HG02759 (cell line): Measurements from ENCODE around the gene ITGAD.
A peak's percentile ranks its signal among the peaks of the same experiment; 100 is the strongest.

Source experiments
- ATAC-seq: cut with Tn5 transposase; IDR thresholded peaks from one replicate; pipeline ENCODE4 v1.9.1; 2021; ENCODE audit warnings: mild to moderate bottlenecking, moderate library complexity; ENCODE audit not compliant: unreplicated experiment

Gene ITGAD

DNA sequence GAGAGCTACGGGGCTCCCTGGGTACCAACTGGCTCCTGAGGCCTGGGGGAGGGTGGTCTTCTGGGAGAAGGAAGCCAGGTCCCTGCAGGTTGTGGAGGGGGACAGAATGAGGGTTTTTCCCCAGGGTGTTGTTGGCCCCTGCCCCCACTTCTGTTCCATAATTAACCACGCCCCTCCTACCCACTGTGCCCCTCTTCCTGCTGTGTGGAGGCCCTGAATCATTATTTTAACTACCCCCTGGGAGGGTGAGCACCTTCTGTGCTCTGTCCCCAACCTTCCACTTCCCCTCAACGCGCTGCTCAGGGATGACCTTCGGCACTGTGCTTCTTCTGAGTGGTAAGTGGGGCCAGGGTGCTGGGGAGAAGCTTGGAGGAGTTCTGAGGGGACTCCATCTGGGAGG lies at the start of gene ITGAD:
ITGAD (plus strand) TSS at position 280 of the 400 bp plus-strand sequence; CDS start at position 306, 26 bp downstream.
- no peak for ATAC-seq

DNA sequence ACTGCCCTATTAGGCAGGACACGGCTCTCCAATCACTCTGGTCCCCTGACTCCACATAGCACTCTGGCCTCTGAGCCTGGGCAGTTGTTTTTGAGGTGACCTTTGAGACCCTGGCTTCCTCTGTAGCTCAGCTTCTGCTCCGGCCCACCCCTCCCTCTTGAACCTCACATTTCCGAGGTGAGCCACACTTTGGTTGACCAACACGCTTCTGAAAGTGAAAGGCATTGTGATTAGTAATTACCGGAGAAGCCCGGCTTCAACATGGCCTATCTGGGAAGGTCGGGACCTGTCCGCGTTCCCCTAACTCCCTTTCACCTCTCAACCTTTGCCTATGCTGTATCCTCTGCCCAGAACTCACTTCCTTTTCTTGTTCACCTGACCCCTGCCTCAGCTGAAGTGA lies 48.4 kb upstream of the ITGAD start:
- ATAC-seq = peak; percentile 88

DNA sequence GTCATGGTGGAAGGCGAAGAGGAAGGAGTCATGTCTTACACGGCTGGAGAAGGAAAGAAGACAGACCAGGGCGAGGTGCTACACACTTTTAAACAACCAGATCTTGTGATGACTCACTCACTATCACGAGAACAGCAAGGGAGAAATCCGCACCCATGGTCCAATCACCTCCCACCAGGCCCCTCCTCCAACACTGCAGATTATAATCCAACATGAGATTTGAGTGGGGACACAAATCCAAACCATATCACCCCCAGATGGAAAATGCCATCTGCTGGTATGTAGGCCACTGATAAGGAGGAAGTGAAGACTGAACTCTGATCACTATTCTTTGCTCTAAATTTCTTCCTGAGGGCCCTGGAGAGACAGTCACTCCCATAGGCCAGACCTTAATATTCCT lies 45.7 kb upstream of the ITGAD start:
- ATAC-seq = no peak

DNA sequence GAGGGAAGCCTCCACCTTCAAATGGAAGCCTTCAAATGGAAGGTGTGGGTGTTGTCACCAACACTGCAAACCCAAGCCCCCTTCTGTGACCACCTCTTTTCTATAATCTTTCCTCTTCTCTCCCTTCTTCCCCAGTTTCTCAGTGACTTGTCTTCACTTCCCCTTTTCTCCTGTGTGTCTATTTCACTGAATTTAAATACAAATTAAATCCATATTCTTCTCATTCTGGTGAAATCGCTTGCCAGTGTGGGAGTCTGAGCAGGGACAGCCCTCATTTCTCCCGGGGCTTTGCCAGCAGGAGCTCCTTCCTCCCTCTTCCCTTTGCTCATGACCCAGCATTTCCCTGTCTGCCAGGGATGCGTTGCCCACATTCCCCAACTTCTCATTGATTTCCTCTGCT lies 44.6 kb upstream of the ITGAD start:
- no peak for ATAC-seq

DNA sequence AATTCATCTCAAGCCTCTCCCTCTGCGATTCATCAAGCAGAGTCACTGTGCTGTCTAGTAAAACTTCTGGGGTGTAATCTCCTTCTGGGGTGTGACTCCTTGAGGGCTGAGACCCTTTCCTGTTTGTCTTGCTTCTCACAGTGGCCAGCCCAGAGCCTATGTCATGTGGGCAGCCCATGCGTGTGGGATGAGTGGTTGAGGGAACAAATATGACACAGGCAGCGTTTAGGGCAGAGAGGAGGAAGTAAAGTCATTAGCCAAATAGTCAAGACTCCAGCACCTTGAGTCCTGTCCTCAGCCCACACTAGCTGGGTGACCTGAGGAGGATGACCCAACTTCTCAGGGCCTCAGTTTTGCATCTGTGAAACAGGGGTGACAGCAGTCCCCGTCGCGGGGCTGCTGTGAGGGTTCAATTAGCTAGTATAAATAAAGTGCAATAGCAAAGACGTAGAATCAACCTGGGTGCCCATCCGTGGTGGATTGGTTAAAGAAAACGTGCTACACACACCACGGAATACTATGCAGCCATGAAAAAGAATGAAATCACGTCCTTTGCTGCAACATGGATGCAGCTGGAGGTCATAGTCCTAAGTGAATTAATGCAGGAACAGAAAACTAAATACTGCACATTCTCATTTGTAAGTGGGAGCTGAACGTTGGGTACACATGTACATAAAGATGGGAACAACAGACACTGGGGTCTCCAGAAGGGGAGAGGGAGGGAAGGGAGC lies 42.7 kb upstream of the ITGAD start:
- ATAC-seq = no peak

DNA sequence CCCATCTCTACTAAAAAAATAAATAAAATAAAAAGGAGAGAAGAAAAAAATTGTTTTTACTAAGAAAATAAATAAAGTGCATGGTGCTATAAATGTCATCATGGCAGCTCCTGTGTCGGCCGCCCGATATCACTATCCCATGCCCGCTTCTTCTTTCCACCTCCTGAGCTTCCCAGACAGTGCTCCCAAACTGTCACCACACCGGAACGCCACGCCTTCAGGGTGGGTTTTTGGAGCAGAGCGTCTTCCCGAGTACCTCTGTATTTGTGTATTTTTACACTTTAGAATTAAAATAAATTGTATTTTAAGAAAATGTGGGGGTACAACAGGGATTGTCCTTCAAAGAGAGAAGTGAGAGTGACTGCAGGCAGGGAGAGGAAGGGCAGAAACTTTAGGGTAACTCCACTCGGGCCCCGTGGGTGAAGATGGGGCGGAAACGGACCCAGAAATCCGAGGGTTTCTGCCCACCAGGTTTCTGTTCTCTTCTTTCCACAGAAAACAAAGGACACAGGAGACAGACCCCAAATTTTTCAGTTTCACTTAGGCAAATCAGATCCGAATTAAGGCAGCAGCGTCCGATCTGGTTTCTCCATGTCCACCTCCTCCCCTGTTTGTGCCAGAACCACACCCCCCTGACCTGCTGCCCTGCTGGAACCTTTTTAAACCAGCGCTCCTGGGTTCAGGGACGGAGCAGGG lies 41.7 kb upstream of the ITGAD start:
- no peak for ATAC-seq

DNA sequence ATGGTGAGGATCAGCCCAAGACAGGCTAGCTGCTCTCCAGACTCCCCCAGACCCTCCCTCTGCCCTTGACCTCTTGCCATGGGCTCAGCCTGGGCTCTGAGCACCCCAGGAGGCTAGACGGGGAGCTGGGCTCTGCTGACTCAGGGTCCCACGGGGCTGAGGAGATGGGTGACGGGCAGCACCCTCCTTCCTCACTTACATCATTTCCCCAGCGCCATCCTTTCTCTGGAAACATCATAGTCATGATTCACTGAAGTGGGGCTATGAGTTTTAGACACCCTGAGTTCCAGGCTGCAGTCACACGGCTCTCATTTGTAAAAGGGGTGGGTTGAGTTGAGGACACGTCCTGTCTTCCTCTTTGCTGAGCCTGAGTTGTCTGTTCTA lies 41.2 kb upstream of the ITGAD start:
- ATAC-seq = no peak

DNA sequence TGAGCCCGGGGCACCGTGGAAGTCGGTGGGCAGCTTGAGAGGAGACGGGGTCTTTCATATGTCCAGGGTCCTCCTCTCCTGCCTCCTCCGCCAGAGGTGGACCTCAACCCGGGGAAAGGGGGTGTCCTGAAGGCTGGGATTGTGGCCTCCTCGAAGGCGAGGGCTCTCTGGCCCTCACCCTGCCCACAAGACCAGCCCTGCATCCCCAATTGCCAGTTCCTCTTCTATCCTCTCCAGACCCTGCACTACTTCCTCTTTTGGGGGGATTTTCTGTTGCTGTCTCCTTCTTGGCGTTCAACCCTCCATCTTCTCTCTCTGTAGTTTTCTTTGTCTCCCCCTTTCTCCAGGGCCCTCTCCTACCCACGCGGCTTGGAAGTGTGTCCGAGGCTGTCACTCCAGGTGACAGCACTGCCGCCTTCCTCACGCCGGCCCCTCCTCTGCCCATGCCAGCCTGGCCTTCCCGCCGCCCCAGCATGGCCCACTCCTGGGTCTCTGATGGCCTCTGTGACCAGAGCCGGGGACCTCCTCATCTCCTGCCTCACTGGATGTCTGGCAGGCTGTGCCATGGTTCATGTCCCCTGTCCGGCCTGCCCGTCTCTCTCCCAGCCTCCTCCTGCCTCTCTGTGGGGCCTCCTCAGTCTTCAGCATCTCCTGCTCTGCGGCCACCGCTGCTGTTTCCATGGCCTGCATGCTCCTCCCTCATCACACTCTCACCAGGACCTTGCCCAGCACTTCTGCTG lies 40.6 kb upstream of the ITGAD start:
- no peak for ATAC-seq

DNA sequence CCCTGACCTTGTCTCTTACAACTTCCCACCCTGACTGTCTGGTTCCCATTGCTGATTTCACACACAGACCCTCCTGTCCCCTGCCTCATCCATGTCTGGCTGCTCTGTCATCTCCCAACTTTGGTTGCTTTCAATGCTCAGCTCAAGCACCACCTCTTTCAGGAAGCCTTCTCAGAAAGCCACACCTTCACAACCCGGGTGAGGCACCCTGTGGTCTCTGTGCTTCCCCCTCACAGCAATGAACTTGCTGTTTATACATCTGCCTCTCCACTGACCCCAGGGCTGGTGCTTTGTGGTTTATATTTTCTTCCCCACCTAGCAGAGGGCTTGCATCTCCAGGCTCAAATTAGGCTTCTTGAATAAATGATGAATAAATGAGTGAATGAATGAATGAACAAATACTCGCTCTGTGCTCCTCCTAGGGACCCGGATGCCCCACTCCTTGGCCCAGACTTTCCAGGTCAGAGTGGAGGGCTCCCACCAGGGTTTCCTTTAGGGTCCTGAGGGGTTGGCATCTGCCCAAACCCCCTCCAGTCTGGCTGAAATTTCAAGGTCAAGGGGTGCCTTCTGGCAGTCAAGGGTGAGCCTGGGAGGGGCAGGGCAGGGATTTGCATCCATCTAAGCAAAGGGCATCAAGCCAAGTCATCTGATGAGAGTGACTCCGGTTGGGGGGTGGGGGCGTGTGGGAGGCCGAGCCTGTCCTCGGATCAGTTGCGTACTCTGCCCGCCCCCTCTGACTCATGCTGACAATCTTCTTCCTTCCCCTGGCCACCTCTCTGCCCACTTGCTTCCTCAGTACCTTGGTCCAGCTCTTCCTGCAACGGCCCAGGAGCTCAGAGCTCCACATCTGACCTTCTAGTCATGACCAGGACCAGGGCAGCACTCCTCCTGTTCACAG lies 38.5 kb upstream of the ITGAD start, which contains the start of gene ITGAX:
ITGAX (plus strand) TSS at position 783 of the 898 bp plus-strand sequence; CDS start at position 862, 79 bp downstream.
- ATAC-seq = peak; percentile 79

DNA sequence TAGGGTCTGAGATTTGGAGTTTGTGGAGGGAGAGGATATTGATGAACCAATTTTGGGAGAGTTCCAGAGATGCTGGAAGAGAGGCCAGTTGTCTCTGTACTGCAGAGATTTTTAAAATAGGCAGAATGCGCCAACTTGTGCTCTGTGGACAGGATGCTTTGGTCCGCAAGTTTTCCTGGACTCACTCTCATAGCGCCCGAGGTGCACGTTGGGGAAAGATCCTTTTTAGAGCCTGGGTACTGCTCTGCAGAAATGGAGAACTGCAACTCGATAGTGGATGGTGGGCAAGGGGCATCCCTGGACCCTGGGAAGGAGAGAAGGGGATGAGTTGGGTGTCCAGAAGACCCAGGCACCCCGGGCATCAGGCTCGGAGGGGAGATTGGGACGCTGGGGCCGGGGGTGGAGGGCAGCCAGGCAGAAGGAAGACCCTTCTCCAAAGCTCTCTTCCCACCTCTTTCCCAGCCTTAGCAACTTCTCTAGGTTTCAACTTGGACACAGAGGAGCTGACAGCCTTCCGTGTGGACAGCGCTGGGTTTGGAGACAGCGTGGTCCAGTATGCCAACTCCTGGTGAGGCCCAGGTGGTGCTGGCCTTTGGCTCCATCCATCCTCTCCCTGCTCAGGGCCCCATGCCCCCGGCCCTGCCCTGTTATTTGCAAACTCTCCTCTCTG lies 37.6 kb upstream of the ITGAD start:
- no peak for ATAC-seq

DNA sequence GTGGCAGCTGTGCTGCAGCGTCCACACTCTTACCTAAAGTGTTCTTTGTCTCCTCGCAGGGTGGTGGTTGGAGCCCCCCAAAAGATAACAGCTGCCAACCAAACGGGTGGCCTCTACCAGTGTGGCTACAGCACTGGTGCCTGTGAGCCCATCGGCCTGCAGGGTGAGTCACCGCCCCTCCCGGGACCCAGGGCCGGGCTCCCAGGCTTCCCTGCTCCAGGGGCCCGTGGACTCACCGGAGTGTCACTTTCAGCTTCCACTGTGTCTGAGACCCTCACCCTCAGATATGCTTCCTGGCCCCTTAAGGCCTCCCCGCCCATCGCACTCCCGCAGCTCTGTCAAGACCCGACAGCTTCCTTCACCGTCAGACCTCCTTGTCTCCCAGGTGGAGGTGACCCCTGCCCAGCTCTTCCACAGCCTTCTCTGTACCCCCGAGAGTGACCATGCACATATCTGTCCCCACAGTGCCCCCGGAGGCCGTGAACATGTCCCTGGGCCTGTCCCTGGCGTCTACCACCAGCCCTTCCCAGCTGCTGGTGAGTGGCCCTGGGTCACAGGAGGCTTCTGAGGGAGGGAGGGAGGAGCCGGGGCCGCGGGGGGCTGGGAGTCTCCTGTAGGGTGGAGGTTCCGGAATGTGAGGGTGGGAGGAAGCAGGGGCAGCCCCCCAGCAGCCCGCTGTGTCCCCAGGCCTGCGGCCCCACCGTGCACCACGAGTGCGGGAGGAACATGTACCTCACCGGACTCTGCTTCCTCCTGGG lies 36.4 kb upstream of the ITGAD start:
- no peak for ATAC-seq

DNA sequence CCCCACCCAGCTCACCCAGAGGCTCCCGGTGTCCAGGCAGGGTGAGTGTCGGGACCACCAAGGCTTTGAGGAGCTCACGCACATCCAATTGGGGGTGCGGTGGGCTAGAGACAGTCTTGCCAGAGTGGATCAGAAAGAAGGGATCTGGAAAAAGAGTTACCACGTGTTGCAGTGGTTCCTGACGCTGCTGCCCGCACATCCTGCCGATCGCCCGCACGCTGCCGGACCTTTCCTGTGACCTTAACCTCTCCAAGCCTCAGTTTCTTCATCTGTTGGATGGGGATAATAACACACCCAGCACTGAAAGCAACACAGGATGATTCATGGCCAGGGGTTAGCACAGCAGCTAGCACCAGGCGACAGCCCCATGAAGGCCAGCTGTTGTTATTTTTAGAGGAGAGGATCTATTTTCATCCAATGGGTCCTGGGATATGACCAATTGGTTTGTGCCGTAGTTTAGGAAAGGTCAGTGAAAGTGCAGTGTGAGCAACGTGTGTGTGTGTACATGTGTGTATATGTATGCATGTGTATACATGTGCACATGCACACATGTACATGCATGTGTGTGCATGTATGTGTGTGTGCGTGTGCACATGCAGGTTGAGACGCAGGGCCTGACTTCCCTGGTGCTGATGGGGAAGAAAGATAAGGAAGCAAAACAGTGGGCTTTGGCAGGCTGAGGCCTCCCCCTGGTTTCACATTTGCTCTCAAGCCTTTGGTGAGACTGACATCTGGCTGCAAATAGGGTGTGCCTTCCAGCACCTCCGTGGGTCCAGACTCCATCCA lies 35.6 kb upstream of the ITGAD start:
- no peak for ATAC-seq

DNA sequence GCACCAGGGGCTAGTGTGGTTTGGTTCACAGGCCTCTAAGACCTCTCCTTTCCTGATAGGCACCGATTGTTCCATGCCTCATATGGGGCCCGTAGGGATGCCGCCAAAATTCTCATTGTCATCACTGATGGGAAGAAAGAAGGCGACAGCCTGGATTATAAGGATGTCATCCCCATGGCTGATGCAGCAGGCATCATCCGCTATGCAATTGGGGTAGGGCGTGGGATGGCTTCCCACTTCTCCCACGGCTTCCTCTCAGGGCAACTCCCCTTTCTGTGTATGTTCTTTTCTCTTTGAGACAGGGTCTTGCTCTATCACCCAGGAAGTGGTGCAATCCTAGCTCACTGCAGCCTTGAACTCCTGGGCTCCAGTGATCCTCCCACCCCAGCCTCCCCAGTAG lies 32.9 kb upstream of the ITGAD start:
- no peak for ATAC-seq

DNA sequence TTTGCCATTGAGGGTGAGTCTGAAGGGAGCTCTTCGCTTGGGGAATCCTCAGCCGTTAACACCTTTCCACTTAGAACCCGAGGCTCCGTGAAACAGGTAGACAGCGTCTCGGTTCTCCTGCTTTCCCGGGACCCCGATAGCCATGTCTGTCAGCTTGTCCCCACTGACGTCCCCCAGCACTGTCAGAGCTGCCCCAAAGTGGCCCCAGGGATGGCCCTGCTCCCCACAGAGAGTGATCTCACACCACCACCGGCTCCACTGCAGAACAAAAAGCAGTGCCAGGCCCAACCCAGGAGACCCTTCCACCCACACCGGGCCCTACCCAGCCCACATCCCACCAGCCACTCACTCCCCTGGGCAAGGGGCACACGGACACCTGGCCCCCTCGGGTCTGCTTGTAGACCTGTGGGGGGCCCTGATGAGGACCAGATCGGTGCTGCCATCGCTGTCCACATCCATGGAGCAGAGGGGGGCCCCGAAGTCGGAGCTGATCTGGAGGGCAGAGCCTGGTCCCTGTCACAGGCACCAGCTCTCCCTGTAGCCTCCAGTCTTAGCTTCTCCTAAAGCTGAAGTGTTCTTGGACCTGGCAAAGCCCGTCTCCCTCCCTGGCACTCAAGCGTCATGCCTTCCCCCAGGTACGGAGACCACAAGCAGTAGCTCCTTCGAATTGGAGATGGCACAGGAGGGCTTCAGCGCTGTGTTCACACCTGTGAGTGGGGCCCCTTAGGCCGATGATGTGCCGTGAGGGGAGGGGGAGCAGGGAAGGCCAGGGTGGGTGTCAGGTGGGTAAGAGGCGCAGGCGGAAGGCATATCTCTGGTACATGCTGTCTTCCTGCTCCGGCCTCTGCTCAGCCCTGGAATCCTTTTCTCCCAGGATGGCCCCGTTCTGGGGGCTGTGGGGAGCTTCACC lies 31.7 kb upstream of the ITGAD start:
- no peak for ATAC-seq

DNA sequence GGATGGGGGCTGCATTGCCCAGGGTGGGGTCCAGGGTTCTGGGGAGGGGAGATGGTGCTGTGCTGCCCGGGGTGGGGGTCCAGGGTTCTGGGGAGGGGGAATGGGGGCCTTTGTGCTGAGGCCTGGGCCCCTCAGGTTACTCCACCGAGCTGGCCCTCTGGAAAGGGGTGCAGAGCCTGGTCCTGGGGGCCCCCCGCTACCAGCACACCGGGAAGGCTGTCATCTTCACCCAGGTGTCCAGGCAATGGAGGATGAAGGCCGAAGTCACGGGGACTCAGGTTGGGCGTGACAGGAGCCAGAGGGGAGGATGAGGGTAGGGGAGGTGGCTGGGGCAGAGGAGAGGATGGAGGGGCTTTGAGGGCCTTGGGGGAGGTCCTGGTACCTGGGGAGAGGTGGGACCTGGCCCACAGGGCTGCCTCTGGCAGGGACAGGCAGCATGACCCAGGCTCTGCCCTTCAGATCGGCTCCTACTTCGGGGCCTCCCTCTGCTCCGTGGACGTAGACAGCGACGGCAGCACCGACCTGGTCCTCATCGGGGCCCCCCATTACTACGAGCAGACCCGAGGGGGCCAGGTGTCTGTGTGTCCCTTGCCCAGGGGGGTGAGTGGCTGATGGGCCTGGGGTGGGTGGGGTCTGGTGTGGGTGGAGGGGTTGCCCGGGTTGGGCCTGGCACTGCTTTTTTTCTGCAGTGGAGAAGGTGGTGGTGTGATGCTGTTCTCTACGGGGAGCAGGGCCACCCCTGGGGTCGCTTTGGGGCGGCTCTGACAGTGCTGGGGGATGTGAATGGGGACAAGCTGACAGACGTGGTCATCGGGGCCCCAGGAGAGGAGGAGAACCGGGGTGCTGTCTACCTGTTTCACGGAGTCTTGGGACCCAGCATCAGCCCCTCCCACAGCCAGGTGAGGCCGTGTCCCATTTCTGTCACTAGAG lies 30.4 kb upstream of the ITGAD start:
- ATAC-seq = no peak

DNA sequence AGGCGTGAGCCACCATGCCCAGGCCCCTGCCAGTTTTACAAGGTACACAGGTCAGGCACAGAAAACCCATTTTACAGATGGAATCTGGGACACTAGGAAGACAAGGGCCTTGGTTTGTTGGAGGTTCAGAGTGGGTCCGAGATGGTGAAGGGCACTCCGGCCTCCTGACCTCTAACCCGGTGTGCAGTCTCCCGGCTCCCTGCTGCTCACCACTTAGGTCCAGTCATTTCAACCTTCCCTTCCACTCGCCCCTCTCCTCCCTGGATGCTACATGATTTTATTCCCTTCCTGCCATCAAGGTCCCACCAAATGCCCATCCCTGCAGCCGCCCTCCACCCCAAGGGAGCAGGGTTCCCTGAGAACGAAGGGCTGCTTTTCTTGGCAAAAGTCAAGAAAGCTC lies 29.4 kb upstream of the ITGAD start:
- no peak for ATAC-seq

DNA sequence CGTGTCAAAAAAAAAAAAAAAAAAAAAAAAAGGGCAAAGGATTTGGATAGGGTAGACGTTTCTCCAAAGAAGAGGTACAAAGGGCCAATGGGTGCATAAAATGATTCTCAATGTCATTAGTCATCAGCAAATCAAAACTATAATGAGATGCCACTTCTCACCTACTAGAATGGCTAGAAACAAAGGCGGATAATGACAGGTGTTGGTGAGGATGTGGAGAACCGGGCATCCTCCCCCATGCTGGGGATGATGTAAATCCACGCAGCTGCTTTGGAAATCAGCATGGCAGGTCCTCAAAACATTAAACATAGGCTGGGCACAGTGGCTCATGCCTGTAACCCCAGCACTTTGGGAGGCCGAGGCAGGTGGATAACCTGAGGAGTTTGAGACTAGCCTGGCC lies 28.7 kb upstream of the ITGAD start:
- no peak for ATAC-seq
